ENCODE data around the gene SLC9A5.

DNA sequence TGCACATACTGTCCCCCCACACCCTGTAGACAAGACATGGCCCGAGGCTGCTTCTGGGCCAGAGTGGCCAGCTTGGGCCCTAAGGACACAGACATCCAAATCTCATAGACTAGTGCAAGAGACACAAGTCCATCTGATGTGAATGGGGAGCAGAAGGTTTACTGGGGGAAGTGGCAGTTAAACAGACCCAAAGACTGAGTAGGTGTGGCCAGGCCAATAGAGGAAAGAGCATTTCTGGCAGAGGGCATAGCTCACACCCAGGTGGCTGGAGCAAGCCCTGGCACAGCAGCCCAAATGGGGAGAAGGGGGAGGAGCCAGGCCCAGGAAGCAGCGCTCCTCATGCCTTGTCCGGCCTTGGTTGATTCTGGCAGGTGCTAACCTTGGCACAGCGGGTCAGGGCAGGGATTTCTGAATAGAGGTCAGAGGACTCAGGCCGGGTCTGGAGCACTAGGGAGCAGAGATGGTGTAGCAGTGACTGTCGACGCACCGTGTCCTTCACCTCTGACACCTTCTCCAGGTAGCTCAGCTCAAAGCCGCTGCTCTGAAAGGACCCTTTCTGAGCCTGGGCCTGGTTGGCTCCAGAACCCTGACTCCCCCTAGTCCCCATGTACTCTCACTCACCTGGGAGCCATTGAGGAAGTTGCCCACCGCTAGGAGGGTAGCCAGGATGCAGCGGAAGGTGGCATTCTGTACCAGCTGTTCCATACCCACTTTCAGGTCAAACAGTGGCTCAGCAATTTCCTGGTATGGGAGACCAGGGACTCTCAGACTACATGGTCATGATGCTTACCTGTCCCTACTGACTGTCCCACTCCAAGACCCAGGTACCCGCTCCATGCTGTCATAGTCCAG, 17.7 kb upstream of the SLC9A5 start:
- TF ChIP-seq EGR1 (IDR thresholded peaks at IDR 0.05; ENCODE audit: low read depth), result no peak
- TF ChIP-seq, protein P1, sequence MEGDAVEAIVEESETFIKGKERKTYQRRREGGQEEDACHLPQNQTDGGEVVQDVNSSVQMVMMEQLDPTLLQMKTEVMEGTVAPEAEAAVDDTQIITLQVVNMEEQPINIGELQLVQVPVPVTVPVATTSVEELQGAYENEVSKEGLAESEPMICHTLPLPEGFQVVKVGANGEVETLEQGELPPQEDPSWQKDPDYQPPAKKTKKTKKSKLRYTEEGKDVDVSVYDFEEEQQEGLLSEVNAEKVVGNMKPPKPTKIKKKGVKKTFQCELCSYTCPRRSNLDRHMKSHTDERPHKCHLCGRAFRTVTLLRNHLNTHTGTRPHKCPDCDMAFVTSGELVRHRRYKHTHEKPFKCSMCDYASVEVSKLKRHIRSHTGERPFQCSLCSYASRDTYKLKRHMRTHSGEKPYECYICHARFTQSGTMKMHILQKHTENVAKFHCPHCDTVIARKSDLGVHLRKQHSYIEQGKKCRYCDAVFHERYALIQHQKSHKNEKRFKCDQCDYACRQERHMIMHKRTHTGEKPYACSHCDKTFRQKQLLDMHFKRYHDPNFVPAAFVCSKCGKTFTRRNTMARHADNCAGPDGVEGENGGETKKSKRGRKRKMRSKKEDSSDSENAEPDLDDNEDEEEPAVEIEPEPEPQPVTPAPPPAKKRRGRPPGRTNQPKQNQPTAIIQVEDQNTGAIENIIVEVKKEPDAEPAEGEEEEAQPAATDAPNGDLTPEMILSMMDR (IDR thresholded peaks at IDR 0.05 in 2 of 3, conservative IDR thresholded peaks at IDR 0.05 in 1 of 3; ENCODE audit: borderline replicate concordance in 1 of 3, insufficient read depth in 1 of 3, low read depth in 2 of 3, low read length in 2 of 3), result no peak
- TF ChIP-seq YY1 (IDR thresholded peaks at IDR 0.05; ENCODE audit: extremely low read depth, insufficient replicate concordance, low read depth, low read length), result no peak
- no peak for TF ChIP-seq POLR2A (IDR thresholded peaks at IDR 0.05; ENCODE audit: borderline replicate concordance, extremely low read depth, insufficient read depth, insufficient read length)
- TF ChIP-seq EZH2 (IDR thresholded peaks at IDR 0.05), result no peak
- no peak for TF ChIP-seq SIN3A (IDR thresholded peaks at IDR 0.05; ENCODE audit: low read depth)

All from HCT116 (cell line).